IMR-90 (cell line): ENCODE measurements around the gene GRHL3. TPM values are rescaled to one million over a fixed set of nuclear protein-coding genes. Genes with fewer than 3 reads are reported as not detected.

Source experiments
- ATAC-seq: fragments of 200-7000 bp; cut with Tn5 transposase; 2 replicates; pipeline ENCODE4 v1.9.1; 2020; ENCODE audit warnings: low read depth, mild to moderate bottlenecking, moderate library complexity
- BruUV-seq: library from RNA; stranded (reverse); fragments of 400-500 nt; replicated peaks from 2 replicates; lab custom pipeline; 2021; lab: Mats Ljungman, UMichigan
- CTCF ChIA-PET: fragments of 300-600 bp; formaldehyde crosslinking; extraction: SDS; loops from one replicate; lab custom pipeline; 2021; ENCODE audit warnings: antibody characterized with exemption; lab: Yijun Ruan, JAX
- POLR2A ChIA-PET: fragments of 300-600 bp; sonication (Branson Sonifier 250); formaldehyde crosslinking; loops from one replicate; lab custom pipeline; 2022; ENCODE audit warnings: antibody characterized with exemption; ENCODE audit not compliant: unreplicated experiment; lab: Charles Lee
- DNase-seq: peaks from one replicate; pipeline ENCODE4 v3.0.0; 2013
- H2AFZ ChIP-seq: replicated peaks from 2 replicates; pipeline ENCODE3; 2013; ENCODE audit warnings: low read length, mild to moderate bottlenecking; ENCODE audit not compliant: poor library complexity
- H2AK5ac ChIP-seq: 2 replicates; pipeline ENCODE4 v1.6.1; 2013; ENCODE audit warnings: low read depth, low read length, inconsistent platforms
- H2AK9ac ChIP-seq: replicated peaks from 2 replicates; pipeline ENCODE3; 2013; ENCODE audit warnings: mild to moderate bottlenecking, low read depth, low read length, moderate library complexity; ENCODE audit not compliant: poor library complexity
- H2BK120ac ChIP-seq: 2 replicates; pipeline ENCODE4 v1.6.1; 2013; ENCODE audit warnings: low read depth, low read length, inconsistent platforms
- H2BK15ac ChIP-seq: 3 replicates; pipeline ENCODE4 v1.6.1; 2013; ENCODE audit warnings: low read depth, low read length, inconsistent platforms
- H2BK20ac ChIP-seq: 2 replicates; pipeline ENCODE4 v1.6.1; 2013; ENCODE audit warnings: low read depth, mild to moderate bottlenecking, inconsistent platforms, low read length, moderate library complexity
- H2BK5ac ChIP-seq: 2 replicates; pipeline ENCODE4 v1.6.1; 2013; ENCODE audit warnings: mild to moderate bottlenecking, low read depth, low read length, inconsistent platforms; ENCODE audit not compliant: poor library complexity, severe bottlenecking
- H3K14ac ChIP-seq: replicated peaks from 2 replicates; pipeline ENCODE4 v1.6.1; 2013; ENCODE audit warnings: low read depth, low read length, inconsistent platforms
- H3K18ac ChIP-seq: 2 replicates; pipeline ENCODE4 v1.6.1; 2013; ENCODE audit warnings: low read depth, low read length, control low read depth
- H3K23ac ChIP-seq: 2 replicates; pipeline ENCODE4 v1.6.1; 2013; ENCODE audit warnings: low read depth, low read length, inconsistent platforms
- H3K27ac ChIP-seq: 2 replicates; pipeline ENCODE4 v1.5.1; 2013; ENCODE audit warnings: mild to moderate bottlenecking, control low read depth, low read length; ENCODE audit not compliant: insufficient read depth
- H3K27me3 ChIP-seq: 2 replicates; pipeline ENCODE4 v1.6.1; 2013; ENCODE audit warnings: low read length; ENCODE audit not compliant: control insufficient read depth, insufficient read depth
- H3K36me3 ChIP-seq: 2 replicates; pipeline ENCODE4 v1.6.1; 2013; ENCODE audit warnings: low read length, mixed read lengths; ENCODE audit not compliant: control insufficient read depth, insufficient read depth
- H3K4ac ChIP-seq: 2 replicates; pipeline ENCODE4 v1.6.1; 2013; ENCODE audit warnings: low read depth, low read length, inconsistent platforms
- H3K4me1 ChIP-seq: 2 replicates; pipeline ENCODE4 v1.6.1; 2013; ENCODE audit warnings: low read length, mixed read lengths; ENCODE audit not compliant: control insufficient read depth, insufficient read depth
- H3K4me2 ChIP-seq: 2 replicates; pipeline ENCODE4 v1.6.1; 2013; ENCODE audit warnings: low read depth, mild to moderate bottlenecking, control low read depth, low read length, moderate library complexity
- H3K4me3 ChIP-seq: 2 replicates; pipeline ENCODE4 v1.5.1; 2013; ENCODE audit warnings: low read depth, mild to moderate bottlenecking, control low read depth, low read length, moderate library complexity; ENCODE audit not compliant: insufficient read depth
- H3K56ac ChIP-seq: 2 replicates; pipeline ENCODE4 v1.6.1; 2013; ENCODE audit warnings: low read length, inconsistent platforms; ENCODE audit not compliant: insufficient read depth; ENCODE audit errors: extremely low read depth
- H3K79me1 ChIP-seq, 2 experiments: 2 replicates each; pipeline ENCODE4 v1.6.1; 2013; ENCODE audit warnings: low read length in 2 of 2, inconsistent platforms in 1 of 2, low read depth in 1 of 2
- H3K9ac ChIP-seq: 2 replicates; pipeline ENCODE4 v1.6.1; 2013; ENCODE audit warnings: low read depth, low read length, control low read depth
- H3K9me1 ChIP-seq: 2 replicates; pipeline ENCODE4 v1.6.1; 2013; ENCODE audit warnings: low read length, inconsistent platforms; ENCODE audit not compliant: insufficient read depth
- H3K9me3 ChIP-seq: 2 replicates; pipeline ENCODE4 v1.6.1; 2013; ENCODE audit warnings: low read length; ENCODE audit not compliant: control insufficient read depth, insufficient read depth
- H4K20me1 ChIP-seq: 2 replicates; pipeline ENCODE4 v1.6.1; 2013; ENCODE audit warnings: low read length, inconsistent platforms; ENCODE audit not compliant: insufficient read depth
- H4K5ac ChIP-seq: 2 replicates; pipeline ENCODE4 v1.6.1; 2013; ENCODE audit warnings: mild to moderate bottlenecking, low read depth, low read length, control low read depth
- H4K8ac ChIP-seq, 2 experiments: 2 replicates each; pipeline ENCODE4 v1.6.1; 2013; ENCODE audit warnings: low read depth in 2 of 2, low read length in 2 of 2, control low read depth in 1 of 2, inconsistent platforms in 1 of 2
- H4K91ac ChIP-seq: 2 replicates; pipeline ENCODE4 v1.6.1; 2013; ENCODE audit warnings: low read depth, low read length, inconsistent platforms; ENCODE audit not compliant: insufficient read depth
- FOS ChIP-seq: fragments of 150-350 bp; IDR thresholded peaks from 2 replicates; pipeline ENCODE4 v1.6.1; 2016; ENCODE audit warnings: low read depth, low read length
- MXI1 ChIP-seq: IDR thresholded peaks from 2 replicates; pipeline ENCODE4 v1.6.1; 2012; ENCODE audit warnings: low read depth, mild to moderate bottlenecking, low read length, moderate library complexity, borderline replicate concordance
- NFE2L2 ChIP-seq: fragments of 150-350 bp; IDR thresholded peaks from 2 replicates; pipeline ENCODE4 v1.6.1; 2016; ENCODE audit warnings: low read depth, mild to moderate bottlenecking, low read length
- RFX5 ChIP-seq: IDR thresholded peaks from 2 replicates; pipeline ENCODE4 v1.8.0; 2012; ENCODE audit warnings: low read depth, mild to moderate bottlenecking, low read length, moderate library complexity
- WGBS, 2 experiments: methylation state at CpG; one replicate each; pipeline versions ENCODE4 v1.1.5 to v1.1.7; 2013; ENCODE audit warnings: missing lambda C conversion rate in 2 of 2; ENCODE audit not compliant: insufficient read length in 1 of 2; ENCODE audit errors: extremely low coverage in 2 of 2; 5-methylcytosine and 5-hydroxymethylcytosine counted together
- dilution Hi-C: fragments of 300-500 bp; cut with HindIII; formaldehyde crosslinking; loops from one replicate; pipeline ENCODE4 v1.14.3; 2018; ENCODE audit warnings: low sequenced_read_pairs; ENCODE audit not compliant: unreplicated experiment
- in situ Hi-C: fragments of 300-500 bp; cut with MboI; formaldehyde crosslinking; loops from 3 replicates; pipeline ENCODE4 v1.14.3; 2019; ENCODE audit warnings: low sequenced_read_pairs, inconsistent platforms, mixed read lengths
- intact Hi-C: fragments of 100-400 bp; cut with micrococcal nuclease; formaldehyde crosslinking; loops from 2 replicates; pipeline ENCODE4 v1.10.0; 2022
- polyA plus RNA-seq, 3 experiments: library from polyadenylated mRNA; depleted of rRNA; stranded (reverse); fragments of >200 nt; gene quantifications; 2 replicates each; pipeline ENCODE4 v1.2.3, GENCODE V29; 2012; ENCODE audit warnings: low replicate concordance in 1 of 3
- total RNA-seq: library from RNA; depleted of rRNA; stranded (reverse); fragments of >200 nt; gene quantifications from 2 replicates; pipeline ENCODE4 v1.2.3, GENCODE V29; 2012

GRHL3 gene
- total and polyA plus RNA-seq, 2 of the 4 experiments (the other 2 are of a cell fraction), result not detected

DNA sequence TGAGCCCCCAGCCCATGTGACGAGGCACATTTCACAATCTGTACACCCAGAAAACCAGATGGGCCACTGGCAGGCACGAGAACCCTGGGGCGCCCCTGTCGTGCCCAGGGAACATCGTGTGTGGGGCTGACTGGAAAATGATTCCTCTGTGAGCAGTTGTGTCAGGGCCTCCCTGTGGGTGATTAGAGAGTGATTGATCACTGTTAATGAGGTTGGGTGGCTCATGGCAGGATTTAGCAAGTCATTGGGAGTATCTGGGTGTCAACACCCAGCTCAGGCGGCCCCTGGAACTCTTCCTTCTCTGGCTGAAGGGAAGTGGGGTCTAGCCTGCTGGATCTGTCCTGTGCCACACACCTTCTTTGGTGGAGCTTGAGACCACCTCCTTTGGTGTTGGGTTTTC, 5.7 kb downstream of the GRHL3 start:
- no peaks in the 10 kb centered on the region for H4K20me1 ChIP-seq
- peaks cover 7% of the 10 kb centered on the region for H3K9me1 ChIP-seq
- no peak overlapping the region for H3K4ac ChIP-seq
- no peak overlapping the region for H3K9ac ChIP-seq
- POLR2A ChIA-PET, result no interaction called here
- ATAC-seq (no peak), DNase-seq (no peak)
- H3K27ac ChIP-seq, result no peak overlapping the region
- no peak overlapping the region for H2BK5ac ChIP-seq
- dilution Hi-C loops, result no loop called here
- intact Hi-C loops, result no loop called here
- no peaks in the 10 kb centered on the region for H3K79me1 ChIP-seq
- 20% methylated on average over 1 of the region's 6 CpGs; no CpG with 5 or more reads in 1 of the 2 experiments for WGBS, 2 experiments
- H3K27me3 ChIP-seq, result peaks cover 55% of the 10 kb centered on the region
- H3K56ac ChIP-seq, result no peak overlapping the region
- H2BK20ac ChIP-seq, result no peak overlapping the region
- no peak overlapping the region for H2BK15ac ChIP-seq
- no peak overlapping the region for H2AFZ ChIP-seq
- no peaks in the 10 kb centered on the region for H3K36me3 ChIP-seq
- no peak overlapping the region for H3K4me2 ChIP-seq
- BruUV-seq, result no TSS peak
- no peak overlapping the region for H4K91ac ChIP-seq
- in situ Hi-C loops, result no loop called here
- no peaks in the 10 kb centered on the region for H3K9me3 ChIP-seq
- no peak overlapping the region for H3K14ac ChIP-seq
- H3K23ac ChIP-seq, result no peak overlapping the region
- no peak overlapping the region for H4K8ac ChIP-seq
- peaks cover 12% of the 10 kb centered on the region for H3K4me1 ChIP-seq
- no peak overlapping the region for H2AK9ac ChIP-seq
- CTCF ChIA-PET, result no interaction called here
- no peak overlapping the region for H3K18ac ChIP-seq
- no peak overlapping the region for H2BK120ac ChIP-seq
- TF ChIP-seq MXI1 (no peak), FOS (no peak), NFE2L2 (no peak), RFX5 (no peak)
- H3K4me3 ChIP-seq, result no peak overlapping the region
- no peak overlapping the region for H4K5ac ChIP-seq
- H2AK5ac ChIP-seq, result peak overlapping the region; percentile 4; the same call in 1 of the 2 replicates
